IMR-90 (cell line): ENCODE measurements around the gene NPAS3.

ENCODE experiments used
- BHLHE40 ChIP-seq: fragments of 150-350 bp; IDR thresholded peaks from 2 replicates; pipeline ENCODE4 v1.6.1; 2016; ENCODE audit warnings: mild to moderate bottlenecking, low read depth, low read length
- MAFK ChIP-seq: IDR thresholded peaks from 2 replicates; pipeline ENCODE4 v1.6.1; 2012; ENCODE audit warnings: low read depth, low read length, improper control_type of control experiment
- POLR2A ChIP-seq: IDR thresholded peaks from 2 replicates; pipeline ENCODE4 v1.6.1; 2012; ENCODE audit warnings: mild to moderate bottlenecking, low read depth, low read length
- RCOR1 ChIP-seq: IDR thresholded peaks from 2 replicates; pipeline ENCODE4 v1.6.1; 2012; ENCODE audit warnings: mild to moderate bottlenecking, low read length, improper control_type of control experiment; ENCODE audit not compliant: insufficient replicate concordance
- TF ChIP-seq, protein P1 (sequence below): conservative IDR thresholded peaks from 2 replicates; pipeline ENCODE4 v1.5.1; 2012; ENCODE audit warnings: mild to moderate bottlenecking, low read depth, low read length, improper control_type of control experiment
- TF ChIP-seq, protein P2 (sequence below): fragments of 150-350 bp; IDR thresholded peaks from 2 replicates; pipeline ENCODE4 v1.6.1; 2016; ENCODE audit warnings: low read depth, mild to moderate bottlenecking, low read length, moderate library complexity, borderline replicate concordance

DNA sequence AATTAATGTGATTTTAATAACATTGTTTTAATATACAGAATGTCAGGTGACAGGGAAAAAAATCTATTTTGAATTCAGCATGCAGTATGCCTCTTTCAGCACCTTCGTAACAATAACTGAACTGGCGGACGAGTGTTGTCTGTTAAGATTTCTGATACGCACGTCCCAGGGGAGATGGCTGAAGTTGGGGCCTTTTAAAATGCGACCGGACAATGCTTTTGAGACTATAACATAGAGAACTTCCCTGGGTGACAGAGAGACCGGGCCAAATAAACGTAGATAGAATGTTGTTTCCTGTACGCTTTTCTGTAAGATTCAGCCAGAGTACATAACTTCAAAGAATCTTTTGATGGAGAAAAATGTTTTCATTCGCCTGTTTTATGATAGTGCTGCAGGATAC is 772.5 kb downstream of the NPAS3 start:
- no peak for TF ChIP-seq MAFK
- TF ChIP-seq, protein P1, sequence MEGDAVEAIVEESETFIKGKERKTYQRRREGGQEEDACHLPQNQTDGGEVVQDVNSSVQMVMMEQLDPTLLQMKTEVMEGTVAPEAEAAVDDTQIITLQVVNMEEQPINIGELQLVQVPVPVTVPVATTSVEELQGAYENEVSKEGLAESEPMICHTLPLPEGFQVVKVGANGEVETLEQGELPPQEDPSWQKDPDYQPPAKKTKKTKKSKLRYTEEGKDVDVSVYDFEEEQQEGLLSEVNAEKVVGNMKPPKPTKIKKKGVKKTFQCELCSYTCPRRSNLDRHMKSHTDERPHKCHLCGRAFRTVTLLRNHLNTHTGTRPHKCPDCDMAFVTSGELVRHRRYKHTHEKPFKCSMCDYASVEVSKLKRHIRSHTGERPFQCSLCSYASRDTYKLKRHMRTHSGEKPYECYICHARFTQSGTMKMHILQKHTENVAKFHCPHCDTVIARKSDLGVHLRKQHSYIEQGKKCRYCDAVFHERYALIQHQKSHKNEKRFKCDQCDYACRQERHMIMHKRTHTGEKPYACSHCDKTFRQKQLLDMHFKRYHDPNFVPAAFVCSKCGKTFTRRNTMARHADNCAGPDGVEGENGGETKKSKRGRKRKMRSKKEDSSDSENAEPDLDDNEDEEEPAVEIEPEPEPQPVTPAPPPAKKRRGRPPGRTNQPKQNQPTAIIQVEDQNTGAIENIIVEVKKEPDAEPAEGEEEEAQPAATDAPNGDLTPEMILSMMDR: no peak
- no peak for TF ChIP-seq RCOR1
- TF ChIP-seq POLR2A: no peak
- TF ChIP-seq, protein P2, sequence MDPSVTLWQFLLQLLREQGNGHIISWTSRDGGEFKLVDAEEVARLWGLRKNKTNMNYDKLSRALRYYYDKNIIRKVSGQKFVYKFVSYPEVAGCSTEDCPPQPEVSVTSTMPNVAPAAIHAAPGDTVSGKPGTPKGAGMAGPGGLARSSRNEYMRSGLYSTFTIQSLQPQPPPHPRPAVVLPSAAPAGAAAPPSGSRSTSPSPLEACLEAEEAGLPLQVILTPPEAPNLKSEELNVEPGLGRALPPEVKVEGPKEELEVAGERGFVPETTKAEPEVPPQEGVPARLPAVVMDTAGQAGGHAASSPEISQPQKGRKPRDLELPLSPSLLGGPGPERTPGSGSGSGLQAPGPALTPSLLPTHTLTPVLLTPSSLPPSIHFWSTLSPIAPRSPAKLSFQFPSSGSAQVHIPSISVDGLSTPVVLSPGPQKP: no peak
- TF ChIP-seq BHLHE40: no peak
